MCF 10A (cell line): ENCODE results near the gene BABAM1. TPM values are rescaled to one million over a fixed set of nuclear protein-coding genes. Genes with fewer than 3 reads are reported as not detected.
"Not testable (repeated sequence)": the region's sequence is repeated elsewhere in the genome, so short reads cannot be mapped to it uniquely, and the experiment has no call there.

Source experiments
- BruUV-seq: library from RNA; stranded (reverse); fragments of 400-500 nt; replicated peaks from 2 replicates; lab custom pipeline; 2021; lab: Mats Ljungman, UMichigan
- CTCF ChIA-PET: fragments of 300-600 bp; sonication (Branson Sonifier 250); formaldehyde crosslinking; extraction: SDS; loops from one replicate; lab custom pipeline; 2021; ENCODE audit warnings: antibody characterized with exemption, inconsistent platforms; lab: Yijun Ruan, JAX
- POLR2A ChIA-PET: fragments of 300-600, 350-650 bp; sonication (Branson Sonifier 250); formaldehyde crosslinking; extraction: SDS; loops from one replicate; lab custom pipeline; 2020; ENCODE audit warnings: antibody characterized with exemption, inconsistent platforms; lab: Yijun Ruan, JAX
- DNase-seq: peaks from one replicate; pipeline ENCODE4 v3.0.0-alpha.2; 2018; ENCODE audit not compliant: unreplicated experiment
- H3K27ac Mint-ChIP-seq: one replicate; pipeline ENCODE4 v1.8.0; 2022; ENCODE audit warnings: mild to moderate bottlenecking, low read depth, mixed read lengths; ENCODE audit not compliant: unreplicated experiment
- H3K27me3 Mint-ChIP-seq: one replicate; pipeline ENCODE4 v1.8.0; 2022; ENCODE audit warnings: mixed read lengths; ENCODE audit not compliant: insufficient read depth, unreplicated experiment
- H3K36me3 Mint-ChIP-seq: one replicate; pipeline ENCODE4 v1.8.0; 2022; ENCODE audit warnings: mild to moderate bottlenecking, moderate library complexity, mixed read lengths; ENCODE audit not compliant: insufficient read depth, unreplicated experiment
- H3K4me1 Mint-ChIP-seq: one replicate; pipeline ENCODE4 v1.8.0; 2022; ENCODE audit warnings: mixed read lengths; ENCODE audit not compliant: insufficient read depth, unreplicated experiment
- H3K4me3 Mint-ChIP-seq: one replicate; pipeline ENCODE4 v1.8.0; 2022; ENCODE audit warnings: mild to moderate bottlenecking, moderate library complexity, mixed read lengths; ENCODE audit not compliant: unreplicated experiment
- H3K9me3 Mint-ChIP-seq: one replicate; pipeline ENCODE4 v1.8.0; 2022; ENCODE audit warnings: mixed read lengths; ENCODE audit not compliant: unreplicated experiment
- intact Hi-C: fragments of 100-400 bp; cut with micrococcal nuclease; formaldehyde crosslinking; loops from 2 replicates; pipeline ENCODE4 v1.14.1; 2022
- total RNA-seq: library from RNA; stranded (reverse); gene quantifications from 2 replicates; pipeline ENCODE4 v1.2.3, GENCODE V29; 2022
- TF ChIP-seq, protein P1 (sequence below): fragments of 200-600 bp; IDR thresholded peaks from one replicate; pipeline ENCODE4 v1.8.0; 2022; ENCODE audit warnings: antibody characterized with exemption, mild to moderate bottlenecking; ENCODE audit not compliant: unreplicated experiment

Gene BABAM1
- total RNA-seq, 1 experiment from 2014 or later, result 96.1 TPM

- ChIA-PET POLR2A (interaction anchor here (0.5 to 3.3 kb wide), 21 partner anchors 9 to 864 kb away, joined by 3 to 21 read pairs (median 5); partner anchors contain the start of genes ABHD8, ANO8, BABAM1 and DDA1), CTCF (interaction anchor here (0.6 to 3.0 kb wide), 24 partner anchors 9 to 560 kb away, joined by 3 to 13 read pairs (median 4); partner anchors contain the start of genes ANKLE1, MRPL34 and MYO9B)
- peak overlapping the region; percentile 31 for H3K27ac Mint-ChIP-seq
- peaks cover 17% of the 10 kb centered on the region for H3K36me3 Mint-ChIP-seq
- no TSS peak for BruUV-seq
- H3K4me3 Mint-ChIP-seq, result peak overlapping the region; percentile 80
- TF ChIP-seq, protein P1, sequence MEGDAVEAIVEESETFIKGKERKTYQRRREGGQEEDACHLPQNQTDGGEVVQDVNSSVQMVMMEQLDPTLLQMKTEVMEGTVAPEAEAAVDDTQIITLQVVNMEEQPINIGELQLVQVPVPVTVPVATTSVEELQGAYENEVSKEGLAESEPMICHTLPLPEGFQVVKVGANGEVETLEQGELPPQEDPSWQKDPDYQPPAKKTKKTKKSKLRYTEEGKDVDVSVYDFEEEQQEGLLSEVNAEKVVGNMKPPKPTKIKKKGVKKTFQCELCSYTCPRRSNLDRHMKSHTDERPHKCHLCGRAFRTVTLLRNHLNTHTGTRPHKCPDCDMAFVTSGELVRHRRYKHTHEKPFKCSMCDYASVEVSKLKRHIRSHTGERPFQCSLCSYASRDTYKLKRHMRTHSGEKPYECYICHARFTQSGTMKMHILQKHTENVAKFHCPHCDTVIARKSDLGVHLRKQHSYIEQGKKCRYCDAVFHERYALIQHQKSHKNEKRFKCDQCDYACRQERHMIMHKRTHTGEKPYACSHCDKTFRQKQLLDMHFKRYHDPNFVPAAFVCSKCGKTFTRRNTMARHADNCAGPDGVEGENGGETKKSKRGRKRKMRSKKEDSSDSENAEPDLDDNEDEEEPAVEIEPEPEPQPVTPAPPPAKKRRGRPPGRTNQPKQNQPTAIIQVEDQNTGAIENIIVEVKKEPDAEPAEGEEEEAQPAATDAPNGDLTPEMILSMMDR, result peak; percentile 80
- peaks cover 4% of the 10 kb centered on the region for H3K4me1 Mint-ChIP-seq
- H3K27me3 Mint-ChIP-seq, result no peaks in the 10 kb centered on the region
- H3K9me3 Mint-ChIP-seq, result no peaks in the 10 kb centered on the region
- intact Hi-C loops, result loop anchor here (1.0 to 5.0 kb wide), 4 partner anchors 55 to 174 kb away; no protein-coding TSS in a partner anchor
- peak; percentile 98 for DNase-seq
These were observed 25.2 kb downstream of the BABAM1 start for GRCh38 chr19:17292301-17293074.

GRCh38 chr19:17293605-17294004, 26.4 kb downstream of the BABAM1 start:
- POLR2A ChIA-PET, result interaction anchor here (0.8 to 3.3 kb wide), 10 partner anchors 10 to 560 kb away, joined by 3 to 17 read pairs (median 7); partner anchors contain the start of genes ABHD8, ANO8, DDA1 and MRPL34
- H3K4me3 Mint-ChIP-seq, result peak overlapping the region; percentile 80
- BruUV-seq, result no TSS peak
- TF ChIP-seq, protein P1, result no peak
- H3K27me3 Mint-ChIP-seq, result no peaks in the 10 kb centered on the region
- intact Hi-C loops, result loop anchor here (1.0 to 5.0 kb wide), 3 partner anchors 54 to 97 kb away; no protein-coding TSS in a partner anchor
- no peak overlapping the region for H3K27ac Mint-ChIP-seq
- no peaks in the 10 kb centered on the region for H3K9me3 Mint-ChIP-seq
- peaks cover 4% of the 10 kb centered on the region for H3K4me1 Mint-ChIP-seq
- CTCF ChIA-PET, result interaction anchor here (0.6 to 3.0 kb wide), 12 partner anchors 9 to 558 kb away, joined by 3 to 13 read pairs (median 6); partner anchors contain the start of gene MRPL34
- DNase-seq, result no peak
- peaks cover 17% of the 10 kb centered on the region for H3K36me3 Mint-ChIP-seq

- peak; percentile 67 for DNase-seq
- ChIA-PET POLR2A (interaction anchor here (0.7 to 3.3 kb wide), 4 partner anchors 11 to 981 kb away, joined by 3 to 17 read pairs (median 5); partner anchors contain the start of genes MRPL34 and SLC27A1), CTCF (interaction anchor here (0.6 to 2.2 kb wide), 5 partner anchors 11 to 169 kb away, joined by 3 to 13 read pairs (median 4); partner anchors contain the start of gene MRPL34)
- BruUV-seq, result no TSS peak
- TF ChIP-seq, protein P1, result no peak
- H3K27me3 Mint-ChIP-seq, result no peaks in the 10 kb centered on the region
- H3K27ac Mint-ChIP-seq, result no peak overlapping the region
- H3K4me1 Mint-ChIP-seq, result peaks cover 4% of the 10 kb centered on the region
- H3K4me3 Mint-ChIP-seq, result peak overlapping the region; percentile 80
- H3K9me3 Mint-ChIP-seq, result no peaks in the 10 kb centered on the region
- intact Hi-C loops, result loop anchor here (5.0 kb wide), 1 partner anchor 53 kb away; no protein-coding TSS in a partner anchor
- H3K36me3 Mint-ChIP-seq, result peaks cover 17% of the 10 kb centered on the region
These were observed 27.0 kb downstream of the BABAM1 start for GRCh38 chr19:17294051-17294891.

- CTCF ChIA-PET, result interaction anchor here (0.6 to 2.0 kb wide), 5 partner anchors 9 to 91 kb away, joined by 3 to 13 read pairs (median 3); partner anchors contain the start of gene MRPL34
These were observed 28.3 kb downstream of the BABAM1 start for GRCh38 chr19:17295551-17295950.

More at GRCh38 chr19:17295551-17295950, 28.3 kb downstream of the BABAM1 start:
- peaks cover 17% of the 10 kb centered on the region for H3K36me3 Mint-ChIP-seq
- intact Hi-C loops, H3K9me3 Mint-ChIP-seq, H3K4me1 Mint-ChIP-seq, BruUV-seq, H3K4me3 Mint-ChIP-seq, H3K27ac Mint-ChIP-seq, H3K27me3 Mint-ChIP-seq: not testable (repeated sequence)
- POLR2A ChIA-PET, result interaction anchor here (1.0 to 3.3 kb wide), 3 partner anchors 10 to 39 kb away, joined by 3 to 17 read pairs (median 5); partner anchors contain the start of genes ANO8 and MRPL34
- peak; percentile 31 for DNase-seq
